ENCODE results near the gene INF2.
A peak's percentile ranks its signal among the peaks of the same experiment; 100 is the strongest.

Gene INF2

DNA sequence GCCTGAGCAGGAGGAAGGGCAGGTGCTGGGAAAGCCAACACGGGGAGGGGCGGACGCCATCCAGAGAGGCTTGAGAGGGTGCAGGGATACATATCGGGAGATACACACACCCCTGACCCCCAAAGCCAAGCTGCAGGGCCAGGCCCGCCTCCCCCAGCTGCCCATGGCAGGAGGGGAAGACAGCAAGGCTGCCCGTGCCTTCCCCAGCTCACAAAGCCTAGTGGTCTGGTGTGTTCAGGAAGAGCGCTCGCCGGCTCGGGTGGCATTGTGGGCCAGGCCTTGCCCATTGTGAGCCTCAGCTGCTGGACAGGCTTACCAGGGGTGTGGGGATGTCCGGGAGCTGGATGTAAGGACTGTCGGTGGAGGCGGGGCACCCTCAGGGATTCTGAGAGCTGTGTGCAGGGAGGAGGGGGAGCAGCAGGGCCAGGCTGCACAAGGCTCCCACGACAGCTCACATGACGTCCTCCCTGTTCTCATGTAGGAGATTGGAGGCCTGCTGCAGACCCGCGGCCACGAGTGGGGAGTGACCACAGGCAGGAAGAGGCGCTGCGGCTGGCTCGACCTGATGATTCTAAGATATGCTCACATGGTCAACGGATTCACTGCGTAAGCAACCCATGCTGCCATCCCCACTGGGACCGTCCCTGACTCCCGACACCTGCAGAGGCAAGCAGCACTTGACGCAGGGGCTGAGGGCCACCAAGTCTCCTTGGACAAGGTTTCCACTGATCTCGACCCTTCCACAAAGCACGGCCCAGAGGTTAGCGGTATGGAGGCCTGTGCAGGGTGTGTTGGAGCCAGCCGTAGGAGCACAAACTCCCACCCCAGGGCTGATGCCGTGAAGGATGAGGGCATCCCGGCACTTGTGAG, 53.4 kb downstream of the INF2 start:
- Histone ChIP-seq H3K79me1 (replicated peaks; ENCODE audit: low read length, poor library complexity, severe bottlenecking) (no peaks in the 10 kb centered on the region), H2BK12ac (ENCODE audit: low read length in 2 of 2) (no peak overlapping the region), H2AK5ac (ENCODE audit: low read length, severe bottlenecking) (no peak overlapping the region), H3K36me3 (ENCODE audit: control insufficient read depth in 1 of 2, insufficient read depth in 2 of 2, low read depth in 1 of 2, low read length in 2 of 2) (peaks cover 0 to 24% of the 10 kb centered on the region in 2 experiments), H2AFZ (ENCODE audit: low read depth, low read length) (no peak overlapping the region), H3K4me3 (ENCODE audit: insufficient read depth in 1 of 2, low read depth in 1 of 2, low read length in 2 of 2) (no peak overlapping the region), H2BK120ac (ENCODE audit: low read depth, low read length) (no peak overlapping the region), H3K18ac (ENCODE audit: low read depth in 1 of 2, low read length in 2 of 2) (no peak overlapping the region), H3K4me1 (ENCODE audit: control insufficient read depth, insufficient read depth, low read depth, low read length) (peaks cover 5% of the 10 kb centered on the region), H4K91ac (ENCODE audit: low read length) (peak overlapping the region; percentile 19), H3K27me3 (ENCODE audit: control insufficient read depth in 1 of 2, insufficient read depth in 1 of 2, low read length in 2 of 2) (peaks cover 7 to 10% of the 10 kb centered on the region in 2 experiments), H4K8ac (ENCODE audit: low read length) (no peak overlapping the region), H2BK5ac (ENCODE audit: low read depth, low read length, poor library complexity, severe bottlenecking) (no peak overlapping the region), H3K4ac (ENCODE audit: low read depth in 1 of 2, low read length in 2 of 2) (no peak overlapping the region), H2BK15ac (ENCODE audit: low read depth, poor library complexity, severe bottlenecking) (no peak overlapping the region), H3K23ac (ENCODE audit: low read length in 2 of 2) (no peak overlapping the region), H3K9ac (ENCODE audit: low read length) (no peak overlapping the region), H3K4me2 (ENCODE audit: low read length, poor library complexity, severe bottlenecking) (no peak overlapping the region), H3K27ac (ENCODE audit: low read length, poor library complexity, severe bottlenecking) (no peak overlapping the region), H3K14ac (ENCODE audit: low read length in 2 of 2) (peak overlapping the region in 1 of 2 experiments; percentile 14), H3K9me3 (ENCODE audit: control insufficient read depth, low read length) (no peaks in the 10 kb centered on the region)
- DNase-seq: no peak
- WGBS: 90% methylated on average over 32 of the region's 32 CpGs

DNA sequence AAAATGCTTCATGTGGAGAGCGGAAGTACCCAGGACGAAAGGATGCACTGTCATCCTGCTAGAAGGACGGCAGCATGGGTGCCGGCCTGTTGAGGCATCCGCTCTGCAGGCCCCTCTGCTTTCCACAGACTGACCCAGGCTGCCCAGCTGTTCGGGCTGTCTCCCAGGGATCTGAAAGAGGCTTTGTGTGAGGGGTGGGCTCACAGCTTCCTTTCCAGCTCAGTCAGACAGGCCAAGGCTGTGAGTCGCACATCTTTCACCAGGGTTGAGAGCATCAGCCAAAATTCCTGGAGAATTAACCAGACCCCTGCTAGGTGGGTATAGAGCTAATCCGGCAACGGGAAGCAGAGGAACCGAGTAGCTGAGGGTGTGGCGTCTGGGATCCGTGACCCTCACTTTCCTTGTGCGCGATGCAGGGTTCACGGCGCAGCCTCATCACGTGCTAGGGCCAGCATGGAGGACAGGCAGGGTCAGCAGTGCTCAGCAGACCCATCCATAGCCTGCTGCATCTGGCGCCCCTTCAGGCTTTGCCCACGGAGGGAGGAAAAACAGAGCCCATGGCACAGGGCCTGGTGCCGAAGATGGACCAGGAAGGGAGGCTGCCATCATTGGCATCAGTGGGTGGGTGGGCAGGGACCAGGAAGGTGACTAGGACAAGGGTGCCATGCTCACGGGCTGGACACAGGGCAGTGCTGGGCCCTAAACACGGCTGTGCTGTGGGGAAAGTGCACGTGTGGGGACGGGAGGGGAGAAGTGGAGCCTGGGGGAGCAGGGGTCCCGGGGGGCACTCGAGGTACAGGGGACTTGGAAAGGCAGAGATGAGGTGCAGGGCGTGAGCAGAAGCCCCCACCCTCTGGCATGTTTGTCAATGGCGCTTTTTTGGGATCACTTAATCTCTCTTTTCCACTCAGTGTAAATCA, 54.3 kb downstream of the INF2 start:
- Histone ChIP-seq H3K9me3 (ENCODE audit: control insufficient read depth, low read length) (no peaks in the 10 kb centered on the region), H3K36me3 (ENCODE audit: control insufficient read depth in 1 of 2, insufficient read depth in 2 of 2, low read depth in 1 of 2, low read length in 2 of 2) (peaks cover 0 to 24% of the 10 kb centered on the region in 2 experiments), H3K4me1 (ENCODE audit: control insufficient read depth, insufficient read depth, low read depth, low read length) (peaks cover 8% of the 10 kb centered on the region), H3K4me2 (ENCODE audit: low read length, poor library complexity, severe bottlenecking) (no peak overlapping the region), H3K23ac (ENCODE audit: low read length in 2 of 2) (no peak overlapping the region), H2AK5ac (ENCODE audit: low read length, severe bottlenecking) (no peak overlapping the region), H3K27ac (ENCODE audit: low read length, poor library complexity, severe bottlenecking) (no peak overlapping the region), H2BK120ac (ENCODE audit: low read depth, low read length) (no peak overlapping the region), H3K9ac (ENCODE audit: low read length) (no peak overlapping the region), H3K27me3 (ENCODE audit: control insufficient read depth in 1 of 2, insufficient read depth in 1 of 2, low read length in 2 of 2) (peaks cover under 1 to 5% of the 10 kb centered on the region in 2 experiments), H2BK12ac (ENCODE audit: low read length in 2 of 2) (no peak overlapping the region), H3K14ac (ENCODE audit: low read length in 2 of 2) (no peak overlapping the region), H3K18ac (ENCODE audit: low read depth in 1 of 2, low read length in 2 of 2) (no peak overlapping the region), H4K8ac (ENCODE audit: low read length) (no peak overlapping the region), H3K4me3 (ENCODE audit: insufficient read depth in 1 of 2, low read depth in 1 of 2, low read length in 2 of 2) (no peak overlapping the region), H2BK15ac (ENCODE audit: low read depth, poor library complexity, severe bottlenecking) (no peak overlapping the region), H3K79me1 (replicated peaks; ENCODE audit: low read length, poor library complexity, severe bottlenecking) (no peaks in the 10 kb centered on the region), H4K91ac (ENCODE audit: low read length) (no peak overlapping the region), H2BK5ac (ENCODE audit: low read depth, low read length, poor library complexity, severe bottlenecking) (no peak overlapping the region), H2AFZ (ENCODE audit: low read depth, low read length) (no peak overlapping the region), H3K4ac (ENCODE audit: low read depth in 1 of 2, low read length in 2 of 2) (no peak overlapping the region)
- no peak for DNase-seq
- 84% methylated on average over 28 of the region's 28 CpGs for WGBS

DNA sequence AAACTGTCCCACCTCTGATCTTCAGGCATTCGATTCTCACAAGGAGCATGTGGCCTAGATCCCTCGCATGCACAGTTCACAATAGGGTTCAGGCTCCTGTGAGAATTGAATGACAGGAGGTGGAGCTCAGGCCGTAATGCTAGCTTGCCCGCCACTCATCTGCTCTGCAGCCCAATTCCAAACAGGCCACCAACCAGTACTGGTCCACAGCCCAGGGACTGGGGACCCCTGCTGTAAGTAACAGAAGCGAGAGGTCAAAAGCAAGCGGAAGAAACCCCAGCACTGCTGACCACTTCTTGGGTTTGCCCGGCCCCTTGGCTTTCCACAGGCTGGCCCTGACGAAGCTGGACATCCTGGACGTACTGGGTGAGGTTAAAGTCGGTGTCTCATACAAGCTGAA, 55.1 kb downstream of the INF2 start:
- WGBS: 91% methylated on average over 10 of the region's 10 CpGs
- H3K27me3 ChIP-seq (ENCODE audit: control insufficient read depth in 1 of 2, insufficient read depth in 1 of 2, low read length in 2 of 2): no peaks in the 10 kb centered on the region

DNA sequence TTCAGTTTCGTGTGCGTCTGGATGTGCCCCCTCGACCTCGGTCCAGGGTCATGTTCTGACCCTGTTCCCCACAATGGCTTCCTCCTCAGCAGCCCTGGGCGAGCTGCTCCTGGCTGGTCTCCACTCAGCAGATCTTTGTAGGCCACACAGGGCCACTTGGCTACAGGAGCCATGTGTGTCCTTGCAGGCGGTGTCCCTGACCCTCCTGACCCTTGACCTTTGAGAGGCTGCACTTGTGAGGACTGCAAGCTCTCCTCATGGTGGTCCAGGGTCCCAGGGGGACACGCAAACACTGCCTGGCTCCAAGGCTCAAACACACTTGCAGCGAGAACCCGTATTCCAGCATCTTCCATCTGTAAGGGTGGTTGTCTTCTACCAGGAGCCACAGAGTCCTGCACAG, 56.0 kb downstream of the INF2 start:
- no peak overlapping the region for H2BK5ac ChIP-seq (ENCODE audit: low read depth, low read length, poor library complexity, severe bottlenecking)
- no peak overlapping the region for H3K14ac ChIP-seq (ENCODE audit: low read length in 2 of 2)
- H3K4me2 ChIP-seq (ENCODE audit: low read length, poor library complexity, severe bottlenecking): no peak overlapping the region
- no peak overlapping the region for H3K9ac ChIP-seq (ENCODE audit: low read length)
- H3K9me3 ChIP-seq (ENCODE audit: control insufficient read depth, low read length): no peaks in the 10 kb centered on the region
- H3K23ac ChIP-seq (ENCODE audit: low read length in 2 of 2): no peak overlapping the region
- H2AK5ac ChIP-seq (ENCODE audit: low read length, severe bottlenecking): no peak overlapping the region
- peaks cover 23% of the 10 kb centered on the region for H3K4me1 ChIP-seq (ENCODE audit: control insufficient read depth, insufficient read depth, low read depth, low read length)
- peak overlapping the region in 1 of 2 experiments; percentile 15 for H2BK12ac ChIP-seq (ENCODE audit: low read length in 2 of 2)
- H4K8ac ChIP-seq (ENCODE audit: low read length): no peak overlapping the region
- H2BK120ac ChIP-seq (ENCODE audit: low read depth, low read length): no peak overlapping the region
- H3K4me3 ChIP-seq (ENCODE audit: insufficient read depth in 1 of 2, low read depth in 1 of 2, low read length in 2 of 2): no peak overlapping the region
- H2AFZ ChIP-seq (ENCODE audit: low read depth, low read length): no peak overlapping the region
- no peak overlapping the region for H2BK15ac ChIP-seq (ENCODE audit: low read depth, poor library complexity, severe bottlenecking)
- no peak overlapping the region for H3K4ac ChIP-seq (ENCODE audit: low read depth in 1 of 2, low read length in 2 of 2)
- H4K91ac ChIP-seq (ENCODE audit: low read length): no peak overlapping the region
- 96% methylated on average over 9 of the region's 9 CpGs for WGBS
- no peak overlapping the region for H3K27ac ChIP-seq (ENCODE audit: low read length, poor library complexity, severe bottlenecking)
- peaks cover 0 to 20% of the 10 kb centered on the region in 2 experiments for H3K36me3 ChIP-seq (ENCODE audit: control insufficient read depth in 1 of 2, insufficient read depth in 2 of 2, low read depth in 1 of 2, low read length in 2 of 2)
- H3K79me1 ChIP-seq (replicated peaks; ENCODE audit: low read length, poor library complexity, severe bottlenecking): no peaks in the 10 kb centered on the region
- no peak overlapping the region for H3K18ac ChIP-seq (ENCODE audit: low read depth in 1 of 2, low read length in 2 of 2)
- H3K27me3 ChIP-seq (ENCODE audit: control insufficient read depth in 1 of 2, insufficient read depth in 1 of 2, low read length in 2 of 2): no peaks in the 10 kb centered on the region
- DNase-seq: no peak

More for the DNA sequence above, 55.1 kb downstream of the INF2 start:
- Histone ChIP-seq H2BK120ac (ENCODE audit: low read depth, low read length) (no peak overlapping the region), H3K4me2 (ENCODE audit: low read length, poor library complexity, severe bottlenecking) (no peak overlapping the region), H3K4me1 (ENCODE audit: control insufficient read depth, insufficient read depth, low read depth, low read length) (peaks cover 16% of the 10 kb centered on the region), H2AFZ (ENCODE audit: low read depth, low read length) (no peak overlapping the region), H3K9me3 (ENCODE audit: control insufficient read depth, low read length) (no peaks in the 10 kb centered on the region), H4K8ac (ENCODE audit: low read length) (no peak overlapping the region), H3K23ac (ENCODE audit: low read length in 2 of 2) (no peak overlapping the region), H3K18ac (ENCODE audit: low read depth in 1 of 2, low read length in 2 of 2) (no peak overlapping the region), H3K4ac (ENCODE audit: low read depth in 1 of 2, low read length in 2 of 2) (no peak overlapping the region), H2AK5ac (ENCODE audit: low read length, severe bottlenecking) (no peak overlapping the region), H2BK15ac (ENCODE audit: low read depth, poor library complexity, severe bottlenecking) (no peak overlapping the region), H3K79me1 (replicated peaks; ENCODE audit: low read length, poor library complexity, severe bottlenecking) (no peaks in the 10 kb centered on the region), H4K91ac (ENCODE audit: low read length) (no peak overlapping the region), H3K4me3 (ENCODE audit: insufficient read depth in 1 of 2, low read depth in 1 of 2, low read length in 2 of 2) (no peak overlapping the region), H2BK5ac (ENCODE audit: low read depth, low read length, poor library complexity, severe bottlenecking) (no peak overlapping the region), H3K36me3 (ENCODE audit: control insufficient read depth in 1 of 2, insufficient read depth in 2 of 2, low read depth in 1 of 2, low read length in 2 of 2) (peaks cover 0 to 24% of the 10 kb centered on the region in 2 experiments), H3K27ac (ENCODE audit: low read length, poor library complexity, severe bottlenecking) (no peak overlapping the region), H3K14ac (ENCODE audit: low read length in 2 of 2) (no peak overlapping the region), H2BK12ac (ENCODE audit: low read length in 2 of 2) (no peak overlapping the region), H3K9ac (ENCODE audit: low read length) (no peak overlapping the region)
- DNase-seq: no peak

All from mesenchymal stem cell (in vitro differentiated cells and primary cell).